Neural cell (in vitro differentiated cells): ENCODE measurements around the gene SFI1. TPM values are rescaled to one million over a fixed set of nuclear protein-coding genes. Genes with fewer than 3 reads are reported as not detected.

ENCODE experiments used
- polyA plus RNA-seq: library from polyadenylated mRNA; depleted of rRNA; stranded (reverse); fragments of >200 nt; gene quantifications from 2 replicates; pipeline ENCODE4 v1.2.3, GENCODE V29; 2014
- small RNA-seq, 3 experiments: library from RNA; depleted of rRNA; stranded (forward); fragments of <200 nt; gene quantifications; one replicate each; pipeline ENCODE3, GENCODE V24; 2012

Gene SFI1
- polyA plus RNA-seq, 1 donor from 2014 or later = 19.9 TPM

Small RNA genes within 50 kb of the gene (small RNA-seq; reads per million reads assigned to genes)
- gene AL096701.2 = 0 reads per million in 3 experiments
- 0.10 to 0.65 (median 0.13) reads per million in 3 experiments for gene RNU6-28P

Other genes starting within 250 kb of the SFI1 start
- 32.0 and 38.4 TPM in 2 replicates for gene PIK3IP1, start 204.0 kb upstream of the SFI1 start, polyA plus RNA-seq
- gene PATZ1, start 150.2 kb upstream of the SFI1 start, polyA plus RNA-seq = 33.5 and 35.8 TPM in 2 replicates
- 90.2 and 113 TPM in 2 replicates for gene DRG1, start 96.9 kb upstream of the SFI1 start, polyA plus RNA-seq
- 12.6 and 12.7 TPM in 2 replicates for gene EIF4ENIF1, start 6.7 kb upstream of the SFI1 start, polyA plus RNA-seq
- gene PISD, start 165.7 kb downstream of the SFI1 start, polyA plus RNA-seq = 50.9 and 62.3 TPM in 2 replicates